Hematopoietic multipotent progenitor cell treated with erythropoietin and hydrocortisone succinate and interleukin-3 and kit ligand, for 17 days (in vitro differentiated cells): ENCODE results near the gene NR4A2.
"Not testable (repeated sequence)": the region's sequence is repeated elsewhere in the genome, so short reads cannot be mapped to it uniquely, and the experiment has no call there.

Experiments
- DNase-seq: peaks from one replicate; pipeline ENCODE4 v3.0.0-alpha.2; 2015; ENCODE audit warnings: low spot score

The NR4A2 gene

DNA sequence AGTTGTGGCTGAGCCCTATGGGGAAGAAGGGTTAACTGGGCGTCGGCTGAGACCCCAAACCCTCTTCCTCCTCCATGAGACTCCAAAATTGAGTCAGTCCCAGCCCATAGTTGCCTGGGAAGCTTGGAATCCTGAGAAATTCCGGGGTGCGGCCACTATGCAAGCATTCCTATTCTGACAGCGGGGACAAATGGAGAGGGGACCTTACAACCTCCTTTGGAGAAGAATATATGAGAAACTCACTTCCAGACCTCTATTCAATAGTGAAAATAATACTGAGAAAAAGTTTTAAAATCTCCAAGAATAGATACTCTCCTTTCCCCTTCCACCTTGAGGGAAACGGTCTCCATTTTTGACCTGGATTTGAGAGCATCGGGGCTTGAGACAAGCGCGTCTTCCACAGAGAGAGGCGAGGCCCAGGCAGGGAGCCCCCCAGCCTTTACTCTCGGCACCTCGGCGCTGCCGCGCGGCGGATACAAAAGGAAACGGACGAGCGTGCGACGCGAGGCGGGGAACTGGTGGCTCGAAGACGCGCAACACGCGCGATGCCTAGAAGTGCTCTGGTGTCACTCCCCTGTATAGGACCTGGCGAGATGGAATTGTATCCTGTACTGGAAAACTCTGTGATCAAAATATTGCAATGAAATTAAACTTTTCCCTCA lies 11.1 kb downstream of the NR4A2 start:
- no peak for DNase-seq

DNA sequence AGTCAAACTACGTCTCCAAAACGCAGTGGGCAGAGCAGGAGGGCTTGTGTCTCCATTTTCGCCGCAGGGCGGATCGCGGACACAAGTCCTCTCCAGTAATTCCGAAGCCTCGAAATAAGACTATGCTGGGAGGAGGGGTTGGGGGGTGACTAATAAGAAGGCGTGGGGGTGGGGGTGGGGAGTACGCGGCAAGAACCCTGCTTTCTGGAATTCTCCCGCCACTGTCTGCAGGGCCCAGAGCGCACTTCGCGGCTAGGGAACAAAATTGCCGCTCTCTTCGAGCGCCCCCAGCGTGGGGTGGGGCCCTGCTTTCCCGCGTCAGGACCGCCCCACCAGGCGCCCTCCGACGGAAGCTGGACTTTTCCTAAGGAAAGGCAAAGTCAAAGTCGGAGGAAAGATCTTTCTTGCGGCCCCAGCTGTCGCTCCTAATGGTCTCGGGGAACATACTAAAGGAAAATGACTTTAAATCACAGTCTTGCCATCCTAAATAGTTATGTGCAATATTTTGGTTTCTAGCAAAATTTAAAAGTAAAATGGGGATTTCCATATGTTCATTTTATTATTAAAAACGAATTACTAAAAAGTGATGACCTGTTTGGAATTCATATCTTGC lies 11.9 kb downstream of the NR4A2 start:
- DNase-seq = no peak

DNA sequence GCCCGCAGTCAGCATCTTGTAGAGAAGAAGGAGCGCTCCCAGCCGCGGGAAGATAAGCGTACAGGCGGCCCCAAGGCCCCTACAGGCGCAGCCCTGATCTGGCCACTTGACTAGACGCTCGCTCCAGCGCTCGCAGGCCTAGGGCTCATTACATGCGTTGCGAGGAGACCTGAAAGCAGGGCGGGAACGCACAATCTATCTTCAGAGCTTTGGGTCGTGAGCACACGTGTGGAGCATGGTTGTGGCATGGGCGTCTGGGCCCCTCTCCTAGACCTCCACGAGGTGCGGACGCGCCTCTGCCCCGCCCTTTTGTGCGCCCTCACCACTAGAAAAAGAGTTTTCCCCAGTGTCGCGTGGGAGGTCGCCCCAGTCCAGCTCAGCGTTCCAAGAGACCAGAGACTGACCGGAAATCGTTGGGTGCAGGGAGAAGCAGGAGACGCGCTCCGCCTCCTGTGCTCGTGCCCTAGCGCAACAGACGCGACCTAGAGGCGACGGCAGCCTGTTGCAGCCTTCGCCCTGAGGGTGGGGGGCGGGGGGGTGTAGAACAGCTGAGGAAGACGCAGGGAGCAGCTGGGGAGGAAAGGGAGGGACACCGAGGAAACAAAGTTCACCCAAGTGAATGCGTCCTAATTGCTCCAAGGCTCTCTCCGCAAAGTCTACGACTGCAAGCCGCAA lies 12.6 kb downstream of the NR4A2 start:
- no peak for DNase-seq

DNA sequence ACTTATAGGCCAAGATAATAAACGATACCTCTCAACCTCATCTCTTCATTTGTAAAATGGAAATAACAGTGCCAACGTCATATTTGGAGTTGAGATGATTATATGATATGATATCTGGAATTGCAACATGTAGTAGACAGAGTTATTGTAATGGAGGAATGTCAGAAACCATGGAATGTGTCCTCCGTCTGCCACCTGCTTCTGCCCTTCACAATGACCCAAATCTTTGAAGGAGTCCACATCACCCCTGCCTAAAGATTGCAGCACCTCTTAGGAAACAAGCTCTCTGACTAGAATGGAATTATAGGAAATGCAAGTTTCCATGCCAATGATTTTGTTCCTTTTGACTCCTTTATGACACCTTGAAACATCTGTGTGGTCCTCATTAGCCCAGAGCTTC lies 14.9 kb downstream of the NR4A2 start:
- DNase-seq = no peak

DNA sequence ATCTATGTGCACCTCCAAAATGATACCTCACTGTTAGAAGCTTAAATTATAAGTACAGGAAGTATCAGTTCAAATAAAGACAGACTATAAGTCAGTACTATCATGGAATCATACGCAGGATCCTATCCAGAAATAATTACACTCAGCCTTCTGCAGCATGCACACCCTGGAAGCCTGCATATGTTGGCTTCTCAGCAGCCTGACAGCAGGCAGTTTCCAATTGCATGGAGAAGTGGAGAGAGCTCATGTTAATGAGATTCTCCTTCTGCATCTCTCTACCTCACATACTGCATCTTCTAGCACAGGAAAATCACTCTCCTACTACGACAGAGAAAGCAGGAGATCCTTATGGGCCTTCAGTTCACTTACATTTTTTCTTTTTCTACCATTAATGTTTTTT lies 20.5 kb downstream of the NR4A2 start:
- no peak for DNase-seq

DNA sequence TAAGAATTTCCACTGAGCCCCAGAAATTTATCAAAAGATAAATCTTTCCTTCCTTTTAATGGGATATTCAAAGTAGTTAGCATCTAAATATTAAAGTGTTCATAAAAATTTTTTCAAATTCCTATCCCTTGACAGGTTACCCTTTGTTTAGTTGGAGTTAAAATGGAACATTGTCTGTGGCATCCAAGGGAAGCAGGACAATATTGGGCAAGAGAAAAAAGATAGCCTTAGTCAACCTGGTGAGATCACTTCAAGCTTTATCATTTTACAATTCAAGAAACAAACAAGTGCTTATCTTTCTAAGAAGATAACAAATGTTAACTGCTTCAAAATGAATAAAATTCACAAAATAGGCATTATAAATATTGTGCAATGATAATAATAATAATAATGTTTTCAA lies 21.7 kb downstream of the NR4A2 start:
- no peak for DNase-seq

DNA sequence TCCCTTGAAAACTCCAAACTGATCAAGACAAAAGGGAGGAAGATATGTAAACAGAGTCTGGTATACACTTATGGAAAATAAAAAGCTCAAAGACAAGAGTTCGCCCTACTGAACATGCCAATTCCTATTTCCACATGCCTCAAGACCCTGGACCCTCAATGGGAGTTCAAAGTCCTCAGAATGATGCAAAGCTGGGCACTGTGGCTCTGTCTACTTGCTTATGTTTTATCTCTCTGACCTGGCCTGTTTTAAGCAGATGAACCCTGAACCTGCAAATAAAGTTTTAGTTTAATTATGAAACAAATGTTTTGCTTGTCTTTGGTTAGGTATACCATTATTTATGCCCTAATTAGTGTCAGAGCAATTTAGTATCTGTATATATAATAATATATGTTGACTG lies 22.6 kb downstream of the NR4A2 start:
- no peak for DNase-seq

DNA sequence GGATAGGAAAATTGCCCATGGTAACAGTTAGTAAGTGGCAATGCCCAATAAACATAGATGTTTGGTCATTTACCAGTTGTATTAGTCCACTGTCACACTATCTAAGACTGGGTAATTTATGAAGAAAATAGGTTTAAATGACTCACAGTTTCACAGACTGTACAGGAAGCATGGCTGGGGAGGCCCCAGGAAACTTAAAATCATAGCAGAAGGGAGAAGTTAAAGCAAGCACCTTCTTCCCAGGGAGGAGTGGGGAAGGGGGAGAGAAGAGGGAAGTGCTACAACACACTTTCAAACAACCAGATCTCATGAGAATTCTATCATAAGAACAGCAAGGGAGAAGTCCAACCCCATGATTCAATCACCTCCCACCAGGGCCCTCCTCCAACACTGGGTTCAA lies 23.4 kb downstream of the NR4A2 start:
- DNase-seq = no peak

DNA sequence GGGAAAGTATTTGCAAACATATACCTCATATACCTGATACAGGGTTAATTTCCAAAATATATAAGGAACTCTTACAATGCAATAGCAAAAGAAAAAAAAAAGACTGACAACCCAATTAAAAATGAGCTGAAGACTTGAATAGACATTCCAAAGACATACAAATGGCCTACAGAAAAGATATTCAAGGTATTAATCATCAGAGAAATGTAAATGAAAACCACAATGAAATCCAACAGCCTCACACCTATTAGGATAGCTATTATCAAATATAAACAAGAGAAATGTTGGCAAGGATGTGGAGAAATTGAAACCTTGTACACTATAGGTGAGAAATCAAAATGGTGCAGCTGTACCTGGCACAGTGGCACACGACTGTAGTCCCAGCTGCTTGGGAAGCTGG lies 25.7 kb downstream of the NR4A2 start:
- DNase-seq = no peak

DNA sequence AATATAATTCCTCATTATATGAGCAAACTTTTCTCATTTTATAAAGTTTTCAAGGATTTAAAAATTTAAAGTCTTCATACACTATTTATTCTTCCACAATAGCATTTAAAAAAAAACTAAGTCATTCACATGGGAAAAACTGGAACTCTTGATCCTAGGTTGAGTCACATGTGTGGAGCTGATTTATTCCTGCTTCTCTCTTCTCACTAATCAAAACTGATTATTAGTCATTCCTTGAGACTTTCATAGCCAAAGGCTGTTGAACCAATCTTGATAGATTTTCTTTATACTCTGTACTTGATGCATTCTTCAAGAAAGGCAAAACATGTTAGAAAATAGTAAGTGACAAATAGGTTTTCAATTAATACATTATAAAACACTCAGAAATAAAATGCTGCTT lies 27.4 kb downstream of the NR4A2 start:
- no peak for DNase-seq

DNA sequence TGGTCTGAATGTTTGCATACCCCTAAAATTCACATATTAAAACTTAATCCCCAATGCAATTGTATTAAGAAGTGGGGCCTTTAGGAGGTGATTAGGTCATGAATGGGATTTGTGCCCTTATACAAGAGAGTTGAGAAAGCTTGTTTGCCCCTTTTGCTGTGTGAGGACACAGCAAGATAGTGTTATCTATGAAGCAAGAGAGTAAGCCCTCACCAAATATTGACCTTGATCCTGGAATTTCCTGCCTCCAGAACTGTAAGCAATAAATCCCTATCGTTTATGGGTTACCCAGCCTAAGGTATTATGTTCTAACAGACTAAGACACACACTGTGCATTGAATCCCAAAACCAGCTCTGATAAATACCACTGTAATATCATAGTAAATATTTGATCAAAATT lies 32.2 kb downstream of the NR4A2 start:
- DNase-seq = no peak

DNA sequence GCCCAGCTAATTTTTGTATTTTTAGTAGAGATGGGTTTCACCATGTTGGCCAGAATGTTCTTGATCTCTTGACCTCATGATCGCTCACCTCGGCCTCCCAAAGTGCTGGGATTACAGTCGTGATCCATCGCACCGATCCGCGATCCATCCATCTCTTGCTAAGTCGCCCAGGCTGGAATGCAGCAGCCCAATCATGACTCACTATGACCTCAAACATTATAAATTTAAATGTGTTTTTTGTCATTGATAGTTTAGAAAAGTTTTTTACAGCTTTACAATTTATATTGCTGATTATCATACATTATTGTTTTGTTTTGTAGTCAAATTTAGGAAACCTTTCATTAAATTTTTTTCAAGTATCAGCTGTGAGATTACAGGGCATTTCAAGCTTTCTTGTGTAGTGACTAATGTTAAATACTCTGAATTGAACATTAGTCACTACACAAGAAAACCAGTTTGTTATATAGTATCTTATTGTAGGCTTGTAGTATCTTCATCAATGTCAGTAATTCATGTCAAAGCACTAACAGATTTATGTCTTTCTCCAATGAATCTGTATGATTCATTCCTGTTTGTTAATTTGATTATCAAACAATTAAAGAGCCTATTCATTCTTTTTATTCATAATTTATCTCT lies 37.5 kb downstream of the NR4A2 start:
- no peak for DNase-seq

DNA sequence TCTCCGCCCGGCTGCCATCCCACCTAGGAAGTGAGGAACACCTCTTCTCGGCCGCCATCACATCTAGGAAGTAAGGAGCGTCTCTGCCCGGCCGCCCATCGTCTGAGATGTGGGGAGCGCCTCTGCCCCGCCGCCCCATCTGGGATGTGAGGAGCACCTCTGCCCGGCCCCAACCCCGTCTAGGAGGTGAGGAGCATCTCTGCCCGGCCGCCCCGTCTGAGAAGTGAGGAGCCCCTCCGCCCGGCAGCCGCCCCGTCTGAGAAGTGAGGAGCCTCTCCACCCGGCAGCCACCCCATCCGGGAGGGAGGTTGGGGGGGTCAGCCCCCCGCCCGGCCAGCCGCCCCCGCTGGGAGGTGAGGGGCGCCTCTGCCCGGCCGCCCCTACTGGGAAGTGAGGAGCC lies 39.1 kb downstream of the NR4A2 start:
- DNase-seq = not testable (repeated sequence)

DNA sequence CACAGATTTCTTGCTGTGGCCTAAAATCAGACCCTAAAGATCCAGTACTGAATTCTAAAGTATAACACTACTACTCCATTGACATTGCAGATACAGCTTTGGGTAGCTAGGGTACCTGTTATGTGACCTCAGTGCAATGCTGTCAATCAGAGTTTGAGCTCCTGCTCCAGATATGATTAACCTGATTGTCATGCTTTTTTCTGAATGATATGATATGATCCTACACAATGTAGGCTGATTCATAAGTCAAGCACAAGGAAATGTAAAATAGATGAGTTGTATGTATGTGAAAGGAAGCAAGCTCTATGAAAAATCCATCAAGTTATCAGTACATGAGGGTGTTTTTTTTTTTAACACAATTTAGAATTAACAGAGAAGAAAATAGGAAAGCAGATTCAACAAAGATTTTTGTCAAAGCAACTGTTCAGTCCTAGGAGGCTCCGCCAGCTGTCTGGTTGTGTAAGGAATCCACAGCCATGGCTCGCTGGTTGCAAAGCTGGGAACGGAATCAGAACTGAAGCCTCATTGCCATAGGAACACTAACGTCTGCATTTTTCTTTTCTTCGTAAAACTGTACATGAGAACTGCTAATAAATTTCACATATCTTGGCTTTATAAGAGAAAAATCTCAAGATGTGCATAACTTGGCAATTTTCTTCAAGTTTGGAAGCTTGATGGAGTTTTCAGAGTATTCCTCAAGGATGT lies 52.9 kb downstream of the NR4A2 start:
- DNase-seq = no peak
